Measurements from ENCODE around the gene PARP6.
A peak's percentile ranks its signal among the peaks of the same experiment; 100 is the strongest.

PARP6 gene

DNA sequence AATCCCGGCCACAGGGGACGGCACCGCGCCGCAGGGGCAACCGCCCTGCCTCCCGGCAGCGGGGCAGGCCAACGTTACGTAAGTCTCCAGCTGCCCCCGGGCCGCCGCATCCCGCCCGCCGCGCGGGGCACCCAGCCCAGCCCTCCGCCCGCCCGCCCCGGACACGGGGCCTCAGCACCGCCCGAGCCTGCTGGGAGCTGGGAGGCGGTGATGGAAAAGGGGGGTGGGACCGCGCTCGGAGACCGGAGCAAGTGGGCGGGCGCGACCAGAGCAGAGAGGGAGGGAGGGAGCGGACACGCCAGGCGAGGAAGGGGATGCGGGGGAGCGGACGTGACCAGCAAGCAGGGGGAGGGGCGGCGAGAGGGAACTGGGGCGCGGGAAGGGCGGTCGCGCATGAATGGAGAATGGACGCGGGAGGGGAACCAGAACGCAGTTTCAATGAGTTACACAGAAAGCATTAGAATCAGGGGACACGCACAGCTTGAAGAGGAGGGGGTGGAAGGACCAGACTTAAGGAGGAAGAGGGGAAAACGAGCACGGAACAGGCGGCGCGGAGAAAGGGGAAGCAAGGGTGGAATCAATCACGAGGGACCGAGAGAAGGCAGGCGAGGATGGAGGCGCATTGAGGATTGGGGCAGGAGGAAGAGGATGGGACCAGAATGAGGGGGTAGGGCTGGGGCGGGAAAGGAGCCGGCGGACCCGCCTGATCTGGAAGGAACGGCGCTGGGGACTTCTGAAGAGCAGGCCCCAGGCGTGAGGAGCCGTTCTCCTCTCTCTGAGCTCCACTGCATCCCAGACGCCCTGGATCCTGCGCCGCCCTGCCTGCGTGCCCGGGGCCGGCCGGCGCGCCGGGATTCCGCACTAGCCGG, 41.9 kb downstream of the PARP6 start:
- Histone ChIP-seq H3K9me2 (ENCODE audit: low read depth, low read length) (no peaks in the 10 kb centered on the region), H2AFZ (ENCODE audit: low read length) (no peak overlapping the region), H3K4me2 (ENCODE audit: low read length) (peak overlapping the region; percentile 98), H3K36me3 (ENCODE audit: insufficient read depth, low read length) (peaks cover 23% of the 10 kb centered on the region; the same call in 1 of the 2 replicates), H3K27ac (ENCODE audit: low read depth, low read length, poor library complexity, severe bottlenecking) (peak overlapping the region; percentile 93), H3K9me3 (ENCODE audit: low read length) (no peaks in the 10 kb centered on the region), H3F3A (ENCODE audit: insufficient read depth, low read length) (peaks cover 10% of the 10 kb centered on the region), H4K20me1 (ENCODE audit: insufficient read depth, low read length) (no peaks in the 10 kb centered on the region), H3K27me3 (ENCODE audit: insufficient read depth, low read length) (no peaks in the 10 kb centered on the region), H3K79me2 (ENCODE audit: insufficient read depth, low read length) (peaks cover 44% of the 10 kb centered on the region), H3K9ac (ENCODE audit: low read length) (peak overlapping the region; percentile 91), H3K4me1 (ENCODE audit: insufficient read depth, low read length, severe bottlenecking) (peaks cover 49% of the 10 kb centered on the region), H3K4me3 (ENCODE audit: low read depth, low read length, poor library complexity, severe bottlenecking) (peak overlapping the region; percentile 82)
- TF ChIP-seq CTCF (IDR thresholded peaks at IDR 0.05; ENCODE audit: low read length) (no peak), EZH2 (IDR thresholded peaks at IDR 0.05; ENCODE audit: borderline replicate concordance, low read length) (no peak)

- H3K79me2 ChIP-seq (ENCODE audit: insufficient read depth, low read length): peaks cover 50% of the 10 kb centered on the region
- H2AFZ ChIP-seq (ENCODE audit: low read length): no peak overlapping the region
- peak overlapping the region; percentile 91 for H3K9ac ChIP-seq (ENCODE audit: low read length)
- H3K4me3 ChIP-seq (ENCODE audit: low read depth, low read length, poor library complexity, severe bottlenecking): peak overlapping the region; percentile 82
- peak overlapping the region; percentile 93 for H3K27ac ChIP-seq (ENCODE audit: low read depth, low read length, poor library complexity, severe bottlenecking)
- peak overlapping the region; percentile 98 for H3K4me2 ChIP-seq (ENCODE audit: low read length)
- H3F3A ChIP-seq (ENCODE audit: insufficient read depth, low read length): peaks cover 10% of the 10 kb centered on the region
- H3K36me3 ChIP-seq (ENCODE audit: insufficient read depth, low read length): peaks cover 26% of the 10 kb centered on the region; the same call in 1 of the 2 replicates
- no peaks in the 10 kb centered on the region for H3K9me3 ChIP-seq (ENCODE audit: low read length)
- no peak for TF ChIP-seq CTCF (IDR thresholded peaks at IDR 0.05; ENCODE audit: low read length)
- no peak for TF ChIP-seq EZH2 (IDR thresholded peaks at IDR 0.05; ENCODE audit: borderline replicate concordance, low read length)
- H3K27me3 ChIP-seq (ENCODE audit: insufficient read depth, low read length): no peaks in the 10 kb centered on the region
- peaks cover 52% of the 10 kb centered on the region for H3K4me1 ChIP-seq (ENCODE audit: insufficient read depth, low read length, severe bottlenecking)
- no peaks in the 10 kb centered on the region for H4K20me1 ChIP-seq (ENCODE audit: insufficient read depth, low read length)
- no peaks in the 10 kb centered on the region for H3K9me2 ChIP-seq (ENCODE audit: low read depth, low read length)
These were observed 42.5 kb downstream of the PARP6 start for GRCh38 chr15:72229947-72230196.

DNA sequence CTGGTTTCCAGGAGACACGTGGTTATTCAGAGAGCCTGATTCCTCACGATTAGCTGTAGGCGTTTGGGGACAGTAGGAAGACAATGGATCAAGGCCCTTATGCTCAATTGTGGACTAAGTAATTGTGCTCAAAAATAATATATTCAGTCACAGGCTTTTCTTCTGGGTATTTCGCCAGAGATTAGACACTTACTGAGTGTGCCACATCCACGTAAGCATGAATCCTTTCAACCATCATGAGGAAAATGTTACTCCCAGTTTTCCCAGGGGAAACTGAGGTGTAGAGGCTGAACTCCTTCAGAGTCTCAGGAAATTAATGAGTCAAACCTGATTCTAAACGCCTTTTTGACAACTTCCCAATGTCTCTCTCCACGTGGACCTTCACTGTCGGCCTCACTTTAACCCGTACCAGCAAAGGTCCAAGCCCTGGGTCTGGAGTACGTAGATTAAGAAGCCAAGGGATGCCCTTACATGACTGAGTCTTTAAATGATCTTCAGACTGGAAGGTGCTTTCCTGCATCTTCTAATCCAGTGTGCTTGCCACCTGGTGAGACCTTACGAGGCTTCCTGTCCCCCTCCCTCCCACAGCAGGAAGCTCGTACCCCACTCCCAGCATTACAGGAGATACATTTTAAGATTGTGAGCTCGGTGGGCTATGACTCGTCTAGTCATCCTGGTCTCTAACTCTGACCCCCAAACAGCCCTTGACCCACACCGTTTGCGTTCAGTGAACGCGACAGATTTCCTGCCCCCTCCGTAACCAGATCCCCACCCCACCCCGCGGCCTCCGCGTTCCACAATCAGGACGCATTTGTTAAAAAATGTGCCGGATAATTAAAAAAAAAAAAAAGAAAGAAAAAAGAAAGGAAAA, 43.0 kb downstream of the PARP6 start:
- Histone ChIP-seq H3K27ac (ENCODE audit: low read depth, low read length, poor library complexity, severe bottlenecking) (peak overlapping the region; percentile 93), H3K79me2 (ENCODE audit: insufficient read depth, low read length) (peaks cover 54% of the 10 kb centered on the region), H4K20me1 (ENCODE audit: insufficient read depth, low read length) (peaks cover 3% of the 10 kb centered on the region; the same call in 1 of the 2 replicates), H2AFZ (ENCODE audit: low read length) (no peak overlapping the region), H3K4me3 (ENCODE audit: low read depth, low read length, poor library complexity, severe bottlenecking) (peak overlapping the region; percentile 82), H3K36me3 (ENCODE audit: insufficient read depth, low read length) (peaks cover 29% of the 10 kb centered on the region), H3K9me2 (ENCODE audit: low read depth, low read length) (no peaks in the 10 kb centered on the region), H3K27me3 (ENCODE audit: insufficient read depth, low read length) (no peaks in the 10 kb centered on the region), H3K9ac (ENCODE audit: low read length) (peak overlapping the region; percentile 91), H3F3A (ENCODE audit: insufficient read depth, low read length) (peaks cover 10% of the 10 kb centered on the region), H3K9me3 (ENCODE audit: low read length) (no peaks in the 10 kb centered on the region), H3K4me2 (ENCODE audit: low read length) (peak overlapping the region; percentile 98), H3K4me1 (ENCODE audit: insufficient read depth, low read length, severe bottlenecking) (peaks cover 55% of the 10 kb centered on the region)
- TF ChIP-seq EZH2 (IDR thresholded peaks at IDR 0.05; ENCODE audit: borderline replicate concordance, low read length) (no peak), CTCF (IDR thresholded peaks at IDR 0.05; ENCODE audit: low read length) (no peak)

All from OCI-LY1 (cell line).